DMS53 treated with DMSO at 0.1 percent for 48 hours (cell line): ENCODE data around the gene GPRC5C.

ENCODE experiments used
- DNase-seq: peaks from one replicate; lab custom pipeline; 2025; ENCODE audit not compliant: unreplicated experiment; lab: John Stamatoyannopoulos, UW

The GPRC5C gene

DNA sequence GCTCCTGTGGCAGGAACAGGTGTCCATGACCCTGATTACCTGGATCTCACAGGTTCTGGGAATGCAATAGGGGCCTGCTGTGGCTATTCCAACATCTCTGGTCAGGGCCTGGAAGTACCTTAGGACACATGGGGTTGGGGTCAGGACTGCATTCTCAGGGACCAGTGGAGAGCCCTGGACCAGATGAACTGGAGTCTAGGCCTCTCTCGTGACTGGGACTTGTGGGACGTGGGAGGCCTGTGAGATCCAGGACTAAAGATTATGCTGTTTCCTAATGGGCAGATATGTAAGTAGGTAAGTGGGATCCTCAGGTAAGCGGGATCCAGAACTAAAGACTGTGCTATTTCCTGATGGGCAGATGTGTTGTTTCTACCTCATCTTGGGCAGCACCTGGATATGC is 18.3 kb downstream of the GPRC5C start:
- no peak for DNase-seq

DNA sequence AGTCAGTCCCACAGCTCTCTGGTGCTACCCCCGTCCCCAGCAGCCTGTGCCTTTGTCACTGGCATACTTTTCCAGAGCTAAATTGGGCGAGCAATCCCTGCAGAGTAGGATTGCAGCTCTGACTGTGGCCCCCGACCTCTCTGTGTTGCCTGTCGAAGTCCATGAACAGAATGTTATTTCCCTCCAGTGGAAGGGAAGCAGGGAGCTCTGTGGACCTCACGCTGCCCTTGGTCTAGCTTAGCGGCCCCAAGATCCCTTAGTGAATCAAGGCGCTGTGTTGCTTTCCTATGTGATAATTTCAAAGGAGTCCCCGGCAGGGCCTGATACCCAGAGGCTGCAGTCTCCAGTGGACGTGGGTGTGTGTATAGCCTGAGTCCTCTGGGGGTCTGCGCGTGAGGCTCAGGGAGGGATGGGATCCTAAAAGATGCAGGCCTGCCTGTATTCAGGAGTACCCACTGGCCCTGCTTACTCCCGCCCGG is 19.1 kb downstream of the GPRC5C start:
- DNase-seq: no peak

DNA sequence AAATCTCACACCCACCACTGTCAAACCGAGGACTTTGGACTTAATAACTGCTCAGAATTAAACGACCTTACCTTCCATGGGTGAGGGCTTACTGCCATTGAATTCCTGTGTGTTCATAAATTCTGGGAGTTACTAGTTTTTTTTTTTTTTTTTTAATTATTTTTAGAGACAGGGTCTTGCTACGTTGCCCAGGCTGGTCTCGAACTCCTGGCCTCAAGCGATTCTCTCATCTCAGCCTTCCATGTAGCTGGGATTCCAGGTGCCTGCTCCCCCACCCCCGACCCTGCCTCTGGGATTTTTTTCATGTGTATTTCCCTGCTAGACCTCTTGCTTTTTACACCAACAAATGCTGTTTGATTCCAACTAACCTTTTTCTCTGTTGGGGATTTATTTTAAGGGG is 19.7 kb downstream of the GPRC5C start:
- DNase-seq: no peak

DNA sequence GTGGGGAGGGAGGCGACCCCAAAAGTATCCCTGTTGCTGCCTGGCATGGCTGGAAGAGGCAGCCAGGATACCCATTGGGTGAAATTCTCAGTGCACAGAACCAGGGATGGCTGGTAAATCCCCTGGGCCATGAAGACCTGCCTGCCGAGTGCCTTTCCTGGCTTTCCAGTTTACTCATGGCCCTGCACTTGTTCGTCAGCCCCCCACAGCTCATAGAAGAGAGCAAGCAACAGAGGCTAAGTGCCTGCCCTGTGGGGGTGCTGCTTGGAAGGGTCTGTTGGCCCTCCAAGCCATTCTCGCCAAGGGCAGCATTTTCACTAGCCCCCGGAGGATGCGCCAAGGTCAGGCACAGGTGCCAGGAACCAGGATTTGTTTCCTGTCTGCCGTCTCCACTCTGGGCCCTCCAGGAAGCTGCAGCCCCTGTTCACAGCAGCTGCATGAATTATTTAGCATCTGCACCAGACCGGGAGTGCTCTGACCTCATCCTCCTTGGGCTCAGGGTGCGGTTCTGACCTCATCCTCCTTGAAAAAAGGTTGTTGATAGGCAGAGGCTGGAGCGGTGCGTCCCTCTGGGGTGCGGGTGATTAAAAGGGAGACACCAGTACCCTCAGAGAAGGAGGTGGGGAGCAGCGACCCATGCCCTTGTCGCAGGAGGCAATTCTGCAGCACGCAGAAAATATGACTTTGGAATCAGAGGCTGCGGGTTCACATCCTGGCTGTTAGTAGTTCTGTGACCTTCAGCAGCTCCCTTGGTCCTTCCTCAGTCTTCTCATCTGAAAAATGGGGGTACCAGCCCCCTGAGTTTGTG is 20.3 kb downstream of the GPRC5C start:
- DNase-seq: peak; percentile 79

GRCh38 chr17:74452841-74453661 is 21.2 kb downstream of the GPRC5C start:
- no peak for DNase-seq

DNA sequence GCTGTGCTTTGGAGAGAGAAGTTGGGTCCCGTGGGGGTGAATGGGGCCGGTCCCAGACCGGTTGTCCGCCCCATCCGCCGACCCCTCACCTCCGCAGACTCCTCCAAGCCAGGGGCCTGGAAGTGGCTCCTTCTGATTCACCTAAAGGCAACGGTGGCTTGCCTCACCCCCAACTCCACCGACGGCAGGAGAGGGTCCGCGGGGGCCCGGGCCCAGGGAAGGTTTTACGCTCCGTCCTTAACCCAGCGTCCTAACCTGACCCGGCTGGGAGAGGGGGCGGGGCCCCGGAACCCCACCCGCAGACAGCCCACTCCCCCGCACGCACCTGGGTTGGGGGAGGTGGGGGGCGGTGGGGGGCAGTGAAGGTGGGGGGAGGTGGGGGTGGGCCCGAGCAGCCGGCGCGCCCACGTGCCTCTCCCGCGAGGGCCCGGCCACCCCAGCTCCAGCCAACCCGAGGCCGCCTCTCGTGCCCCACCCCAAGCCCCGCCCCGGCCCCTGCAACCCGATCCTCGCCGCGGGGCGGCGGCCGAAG is 21.8 kb downstream of the GPRC5C start:
- no peak for DNase-seq

- peak; percentile 81 for DNase-seq
Observed at GRCh38 chr17:74454197-74455024, 22.5 kb downstream of the GPRC5C start.

DNA sequence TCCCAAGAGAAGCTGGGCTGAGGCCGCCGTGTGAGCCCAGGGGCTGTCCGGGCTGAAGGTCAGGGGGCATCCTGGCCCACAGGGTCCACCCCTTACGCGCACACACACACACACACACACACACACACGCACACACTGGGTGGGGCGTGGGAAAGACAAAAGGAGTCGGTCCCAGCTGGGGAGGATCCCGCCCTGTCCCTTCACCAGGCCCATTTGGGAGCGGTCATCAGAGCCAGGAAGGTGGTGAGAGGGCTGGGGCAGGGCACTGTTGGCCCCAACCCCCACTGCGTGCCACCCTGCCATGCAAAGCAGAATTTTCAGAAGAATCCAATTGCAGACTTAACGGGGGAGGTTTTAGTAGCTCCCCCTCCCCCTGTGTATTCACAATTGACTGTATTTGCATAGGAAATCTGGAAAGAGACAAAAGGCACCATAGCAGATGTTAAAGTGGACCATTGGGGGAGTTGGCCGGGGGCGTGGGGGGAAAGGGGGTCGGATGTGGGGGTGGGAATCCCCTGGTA is 23.2 kb downstream of the GPRC5C start:
- no peak for DNase-seq

DNA sequence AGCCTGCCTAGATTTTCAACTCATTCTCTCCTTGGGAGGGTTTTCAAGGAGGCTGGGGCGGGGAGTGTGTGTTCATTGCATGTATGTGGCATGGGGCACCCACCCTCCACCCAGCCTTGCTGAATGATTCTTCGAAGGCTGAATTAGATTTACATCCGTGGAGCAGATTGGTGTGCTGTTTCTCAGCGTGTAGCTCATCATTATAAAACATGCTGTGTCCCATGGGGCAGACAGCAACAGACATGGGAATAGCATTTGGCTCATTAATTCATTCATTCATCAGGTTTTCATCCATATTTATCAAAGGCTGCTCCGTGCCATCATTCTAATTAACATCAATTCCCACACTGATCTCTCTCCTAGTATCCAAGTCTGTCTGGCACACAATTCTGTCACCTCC is 23.9 kb downstream of the GPRC5C start:
- no peak for DNase-seq

GRCh38 chr17:74457146-74457819 is 25.4 kb downstream of the GPRC5C start:
- DNase-seq: peak; percentile 43

- no peak for DNase-seq
Observed at GRCh38 chr17:74457820-74458166, 25.9 kb downstream of the GPRC5C start.

GRCh38 chr17:74458835-74459234 is 26.9 kb downstream of the GPRC5C start:
- DNase-seq: no peak

GRCh38 chr17:74459622-74460021 is 27.7 kb downstream of the GPRC5C start:
- DNase-seq: no peak

DNA sequence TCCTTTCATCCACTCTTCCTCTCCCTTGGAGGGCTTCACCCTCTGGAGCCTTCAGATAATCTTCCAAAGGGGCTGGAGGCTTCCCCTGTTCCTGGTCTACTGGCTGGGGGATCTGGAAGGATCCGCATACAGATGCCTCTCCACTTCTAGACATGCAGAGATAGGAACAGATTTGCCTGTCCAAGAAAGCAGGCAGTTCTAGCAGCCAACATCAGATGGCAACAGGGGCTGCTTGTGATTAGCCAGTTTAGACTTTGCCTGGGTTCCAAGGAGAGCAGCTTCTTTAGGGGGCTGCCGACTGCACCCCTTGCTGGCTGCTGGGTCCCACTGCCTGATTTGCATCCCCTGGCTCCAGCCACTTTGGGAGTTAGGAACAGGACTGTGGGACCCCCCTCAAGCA is 28.4 kb downstream of the GPRC5C start:
- no peak for DNase-seq

- DNase-seq: no peak
Observed at GRCh38 chr17:74460996-74461395, 29.1 kb downstream of the GPRC5C start.

DNA sequence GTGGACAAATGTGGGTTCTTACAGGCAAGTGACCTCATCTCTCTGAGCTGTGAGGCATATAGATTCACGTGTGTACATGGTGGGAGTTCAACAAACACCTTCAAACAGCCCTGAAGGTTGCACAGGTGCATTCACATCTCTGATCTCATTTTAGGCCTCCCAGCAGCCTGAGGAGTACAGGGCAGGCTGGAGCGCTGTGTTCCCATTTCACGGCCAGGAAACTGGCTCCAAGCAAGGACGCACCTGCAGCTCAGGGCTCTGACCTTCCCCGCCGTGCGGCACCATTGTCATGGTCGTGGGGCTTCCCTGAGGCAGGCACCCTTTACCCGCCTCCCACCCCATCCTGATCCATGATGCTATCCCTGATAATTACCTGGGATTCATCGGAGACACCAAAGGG is 29.7 kb downstream of the GPRC5C start:
- DNase-seq: no peak

DNA sequence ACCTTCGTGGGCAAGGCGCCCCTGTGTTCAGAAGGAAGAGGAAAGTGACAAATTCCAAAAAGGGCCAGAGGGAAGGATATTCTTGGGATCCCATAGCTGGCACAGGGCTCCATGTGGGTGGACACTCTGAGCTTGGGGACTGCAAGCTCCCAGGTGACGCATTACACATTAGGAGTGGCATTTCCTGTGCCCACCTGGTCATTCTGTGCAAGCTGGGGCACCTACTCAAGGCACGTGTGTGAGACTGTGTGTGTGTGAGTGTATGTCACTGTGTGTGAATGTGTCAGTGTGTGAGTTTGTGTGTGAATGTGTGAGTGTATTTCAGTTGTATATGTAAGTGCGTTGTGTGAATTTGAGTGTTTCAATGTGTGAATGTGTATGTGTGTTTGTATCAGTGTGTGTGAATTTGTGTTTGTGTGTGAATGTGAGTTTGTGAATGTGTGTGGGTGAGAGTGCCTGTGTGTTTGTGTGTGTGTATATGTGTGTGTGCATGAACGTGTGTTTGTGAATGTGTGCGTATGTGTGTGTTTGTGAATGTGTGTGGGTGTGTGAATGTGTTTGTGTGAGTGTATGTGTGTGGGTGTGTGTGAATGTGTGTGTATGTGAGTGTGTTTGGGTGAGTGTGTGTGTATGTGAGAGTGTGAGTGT is 33.0 kb downstream of the GPRC5C start:
- DNase-seq: no peak

DNA sequence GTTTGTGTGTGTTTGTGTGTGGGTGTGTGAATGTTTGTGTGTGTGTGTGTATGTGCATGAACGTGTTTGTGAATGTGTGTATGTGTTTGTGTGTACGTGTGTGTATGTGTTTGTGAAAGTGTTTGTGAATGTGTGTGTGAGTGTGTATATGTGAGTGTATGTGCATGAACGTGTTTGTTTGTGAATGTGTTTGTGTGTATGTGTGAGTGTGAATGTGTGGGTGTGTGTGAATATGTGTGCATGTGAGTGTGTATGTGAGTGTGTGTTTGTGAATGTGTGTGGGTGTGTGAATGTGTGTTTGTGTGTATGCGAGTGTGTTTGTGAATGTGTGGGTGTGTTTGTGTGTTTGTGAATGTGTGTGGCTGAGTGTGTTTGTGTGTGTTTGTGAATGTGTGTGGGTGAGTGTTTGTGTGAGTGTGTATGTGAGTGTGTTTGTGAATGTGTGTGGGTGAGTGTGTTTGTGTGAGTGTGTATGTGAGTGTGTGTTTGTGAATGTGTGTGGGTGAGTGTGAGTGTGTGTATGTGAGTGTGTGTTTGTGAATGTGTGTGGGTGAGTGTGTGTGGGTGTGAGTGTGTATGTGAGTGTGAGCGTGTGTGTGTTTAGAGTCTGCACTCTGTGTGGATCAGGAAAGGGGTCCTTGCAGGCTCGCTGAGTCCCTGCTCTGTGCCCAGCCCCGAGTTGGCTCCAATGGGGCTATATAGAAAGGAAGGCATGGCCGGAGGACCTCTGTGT is 33.7 kb downstream of the GPRC5C start:
- no peak for DNase-seq
